Stomach (tissue), 4 donors: Measurements from ENCODE around the gene TBX21.

Source experiments
- CTCF ChIP-seq, 7 experiments: fragments of 450-650 bp in 4 of 7; fragments of 200-600 bp in 3 of 7; sonication (generic) in 3 of 7; IDR thresholded peaks; one replicate each; pipeline ENCODE4 v1.5.1; 2016 to 2019; ENCODE audit warnings: antibody characterized with exemption in 7 of 7, control low read depth in 2 of 7, mild to moderate bottlenecking in 1 of 7
- POLR2A ChIP-seq, 4 donors: fragments of 450-650 bp; IDR thresholded peaks; one replicate each; pipeline ENCODE4 v1.6.1; 2016; ENCODE audit warnings: antibody characterized with exemption in 4 of 4, control low read depth in 2 of 4, mild to moderate bottlenecking in 1 of 4, moderate library complexity in 1 of 4
- POLR2AphosphoS5 ChIP-seq, 3 donors: sonication (generic); formaldehyde crosslinking; IDR thresholded peaks; one replicate each; pipeline ENCODE4 v1.6.1; 2016; ENCODE audit warnings: antibody characterized with exemption in 3 of 3

GRCh38 chr17:47791025-47791424 is 58.0 kb downstream of the TBX21 start:
- TF ChIP-seq CTCF (IDR thresholded peaks at IDR 0.05): no peak
- TF ChIP-seq POLR2A (IDR thresholded peaks at IDR 0.05): no peak
- no peak for TF ChIP-seq POLR2AphosphoS5 (IDR thresholded peaks at IDR 0.05)
